H1 (cell line): ENCODE data around the gene SLC22A13. TPM values are rescaled to one million over a fixed set of nuclear protein-coding genes. Genes with fewer than 3 reads are reported as not detected.

Source experiments
- KDM5A ChIP-seq: fragments of 200-600 bp; IDR thresholded peaks from 2 replicates; pipeline ENCODE4 v1.7.1; 2012; ENCODE audit warnings: mild to moderate bottlenecking, low read length, inconsistent platforms, mixed read lengths
- polyA plus RNA-seq, 7 experiments: library from polyadenylated mRNA; depleted of rRNA in 3 of 7; stranded (reverse) in 5 of 7; unstranded in 2 of 7; fragments of >200 nt in 5 of 7; fragments of 200-250 nt in 2 of 7; gene quantifications; 1 replicate in 5 of 7; 2 replicates in 1 of 7; 4 replicates in 1 of 7; pipeline versions ENCODE4 v1.2.1 to v1.2.3, GENCODE V29; 2011 to 2013; ENCODE audit warnings: missing spikeins in 2 of 7, mixed read lengths in 2 of 7
- total RNA-seq: library from RNA; stranded (reverse); fragmentation: NEBNext Ultra II Directional; extraction: Animal tissue kit (Norgen Biotek cat#: 25700); gene quantifications from 2 replicates; pipeline ENCODE4 v1.2.1, GENCODE V29; 2021

The SLC22A13 gene
- total and polyA plus RNA-seq, 2 of the 8 experiments (the other 6 are each of a cell fraction or from before 2014, with no cell fraction given), result 0.05 to 0.41 TPM

DNA sequence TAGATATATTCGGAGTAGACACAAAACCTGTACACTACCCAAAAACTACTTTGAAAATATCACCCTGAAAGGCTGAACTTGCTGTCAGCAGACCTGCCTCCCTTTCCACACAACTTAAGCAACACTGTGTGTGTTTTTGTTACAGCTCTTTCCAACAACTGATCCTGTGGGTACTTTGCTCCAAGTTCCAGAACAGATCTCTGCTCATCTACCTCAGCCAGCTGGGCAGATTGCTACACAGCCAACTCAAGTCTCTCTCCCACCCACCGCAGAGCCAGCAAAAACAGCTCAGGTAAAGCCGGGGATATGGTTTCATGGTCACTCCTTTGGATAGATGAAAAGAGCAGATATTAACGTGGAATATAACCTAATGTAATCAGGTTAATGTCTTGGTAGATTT, 19.7 kb upstream of the SLC22A13 start (continued):
- TF ChIP-seq KDM5A, result no peak
